GM19328 (cell line): Measurements from ENCODE around the gene EGFL7.

Experiments used
- ATAC-seq: cut with Tn5 transposase; IDR thresholded peaks from one replicate; pipeline ENCODE4 v1.9.1; 2021; ENCODE audit warnings: mild to moderate bottlenecking, moderate library complexity; ENCODE audit not compliant: unreplicated experiment

Gene EGFL7

DNA sequence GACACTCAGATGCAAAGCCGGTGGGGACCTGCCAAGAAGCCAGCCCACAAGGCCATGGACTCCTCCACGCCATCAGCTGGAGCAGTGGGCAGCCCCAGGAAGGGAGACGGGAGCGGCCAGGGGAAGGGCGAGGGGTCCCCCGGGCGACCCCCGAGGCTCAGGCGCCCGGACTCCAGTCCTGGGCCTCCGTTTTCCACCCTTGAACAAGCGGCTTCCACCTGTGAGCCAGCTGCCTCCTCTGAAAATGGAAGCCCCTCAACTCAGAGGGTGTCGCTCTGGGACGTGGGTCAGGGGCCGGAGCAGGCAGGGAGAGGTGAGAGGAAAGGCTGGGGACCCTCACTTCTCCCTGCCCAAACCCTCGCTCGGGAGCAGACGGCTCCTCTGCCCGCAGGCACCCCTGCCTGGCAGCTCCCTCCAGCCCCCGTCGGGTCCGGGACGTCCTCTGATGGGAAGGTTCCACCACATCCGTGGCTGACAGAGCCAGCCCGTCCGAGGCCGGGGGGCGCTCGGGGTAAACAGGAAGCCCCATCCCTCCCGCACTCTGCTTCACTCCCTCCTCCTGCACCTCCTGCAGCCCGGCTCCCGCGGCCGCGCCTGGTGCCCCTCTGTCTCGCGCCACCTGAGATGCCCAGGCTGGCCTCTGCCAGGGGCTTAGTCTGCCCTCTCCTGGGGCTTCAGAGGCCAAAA lies 3.7 kb upstream of the EGFL7 start:
- no peak for ATAC-seq

DNA sequence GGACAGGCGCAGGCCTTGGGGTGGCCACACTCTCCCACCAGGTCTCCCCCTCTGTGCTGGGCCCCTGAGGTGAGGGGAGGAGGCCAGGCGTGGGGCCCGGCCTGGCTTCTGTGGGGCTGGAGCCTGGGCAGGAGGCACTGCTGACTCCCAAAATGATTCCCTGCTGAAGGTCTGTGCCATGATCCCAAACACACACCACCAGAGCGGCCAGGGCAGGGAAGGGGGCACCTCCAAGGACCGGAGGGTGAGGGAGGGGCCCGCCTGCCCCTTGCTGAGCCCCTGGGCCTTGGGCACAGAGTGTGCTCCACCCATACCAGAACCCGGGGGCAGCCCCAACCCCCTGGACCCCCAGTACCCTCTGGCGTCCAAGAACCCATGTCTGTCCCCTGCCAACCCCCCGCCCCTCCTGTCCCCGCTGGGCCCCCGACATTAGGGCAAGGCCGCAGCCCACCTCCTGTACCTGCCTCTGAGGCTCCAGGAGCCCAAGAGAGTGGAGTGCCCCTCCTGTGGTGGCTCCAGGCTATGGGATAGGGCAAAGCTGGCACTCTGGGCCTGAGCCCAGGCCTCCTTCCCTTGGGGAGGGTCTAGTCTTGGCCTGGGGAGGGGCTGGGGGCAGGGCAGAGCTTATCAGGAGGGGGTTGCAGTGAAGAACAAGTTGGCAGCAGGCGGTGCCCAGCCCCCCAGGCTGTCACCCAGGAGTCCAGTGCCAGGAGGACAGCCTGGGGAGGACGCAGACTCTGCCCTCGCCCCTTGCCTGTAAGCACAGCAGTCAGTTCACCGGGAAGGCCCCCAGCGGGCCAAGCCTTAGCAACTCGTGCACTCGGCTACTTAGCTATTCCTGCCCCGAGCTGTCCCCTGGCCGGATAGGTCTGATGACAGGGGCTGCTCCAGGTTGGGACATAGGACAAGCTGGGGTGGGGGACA lies 2.6 kb upstream of the EGFL7 start:
- no peak for ATAC-seq

DNA sequence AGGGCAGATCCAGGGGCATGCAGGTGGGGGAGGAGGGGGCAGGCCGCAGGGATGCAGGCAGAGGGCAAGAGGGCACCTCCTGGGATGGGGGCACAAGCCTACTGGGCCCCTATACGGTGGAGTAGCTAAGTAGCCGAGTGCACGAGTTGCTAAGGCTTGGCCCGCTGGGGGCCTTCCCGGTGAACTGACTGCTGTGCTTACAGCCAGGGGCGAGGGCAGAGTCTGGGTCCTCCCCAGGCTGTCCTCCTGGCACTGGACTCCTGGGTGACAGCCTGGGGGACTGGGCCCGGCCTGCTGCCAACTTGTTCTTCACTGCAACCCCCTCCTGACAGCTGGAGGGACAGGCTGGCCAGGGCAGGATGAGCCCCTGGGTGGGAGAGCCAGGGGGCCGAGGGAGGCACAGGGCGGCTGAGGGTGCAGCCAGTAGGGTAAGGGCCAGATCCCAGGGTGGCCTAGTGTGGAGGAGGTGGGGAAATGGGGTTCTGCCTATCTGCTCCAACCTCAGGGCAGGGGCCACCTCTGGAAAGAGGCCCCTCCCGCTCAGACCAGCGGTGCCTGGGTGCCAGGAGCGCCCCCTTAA lies 1.7 kb upstream of the EGFL7 start:
- no peak for ATAC-seq

- ATAC-seq, result no peak
These were observed 933 bp upstream of the EGFL7 start for GRCh38 chr9:136661641-136662325.

DNA sequence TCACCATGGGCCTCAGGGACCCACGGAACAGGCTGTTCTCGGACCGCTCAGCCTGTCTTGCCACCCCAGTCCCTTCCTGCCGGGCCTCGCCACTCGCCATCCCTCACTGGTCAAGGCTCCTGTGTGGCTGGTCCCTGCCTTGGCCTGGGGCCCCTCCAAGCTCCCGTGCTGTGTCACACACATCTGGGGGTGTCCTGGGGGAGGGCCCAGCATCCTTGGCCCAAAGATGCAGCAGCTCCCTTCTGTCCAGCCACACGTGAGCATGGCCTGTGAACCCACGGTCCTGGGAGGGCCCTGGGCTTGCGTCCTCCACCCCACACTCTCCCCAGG lies 425 bp upstream of the EGFL7 start:
- no peak for ATAC-seq

DNA sequence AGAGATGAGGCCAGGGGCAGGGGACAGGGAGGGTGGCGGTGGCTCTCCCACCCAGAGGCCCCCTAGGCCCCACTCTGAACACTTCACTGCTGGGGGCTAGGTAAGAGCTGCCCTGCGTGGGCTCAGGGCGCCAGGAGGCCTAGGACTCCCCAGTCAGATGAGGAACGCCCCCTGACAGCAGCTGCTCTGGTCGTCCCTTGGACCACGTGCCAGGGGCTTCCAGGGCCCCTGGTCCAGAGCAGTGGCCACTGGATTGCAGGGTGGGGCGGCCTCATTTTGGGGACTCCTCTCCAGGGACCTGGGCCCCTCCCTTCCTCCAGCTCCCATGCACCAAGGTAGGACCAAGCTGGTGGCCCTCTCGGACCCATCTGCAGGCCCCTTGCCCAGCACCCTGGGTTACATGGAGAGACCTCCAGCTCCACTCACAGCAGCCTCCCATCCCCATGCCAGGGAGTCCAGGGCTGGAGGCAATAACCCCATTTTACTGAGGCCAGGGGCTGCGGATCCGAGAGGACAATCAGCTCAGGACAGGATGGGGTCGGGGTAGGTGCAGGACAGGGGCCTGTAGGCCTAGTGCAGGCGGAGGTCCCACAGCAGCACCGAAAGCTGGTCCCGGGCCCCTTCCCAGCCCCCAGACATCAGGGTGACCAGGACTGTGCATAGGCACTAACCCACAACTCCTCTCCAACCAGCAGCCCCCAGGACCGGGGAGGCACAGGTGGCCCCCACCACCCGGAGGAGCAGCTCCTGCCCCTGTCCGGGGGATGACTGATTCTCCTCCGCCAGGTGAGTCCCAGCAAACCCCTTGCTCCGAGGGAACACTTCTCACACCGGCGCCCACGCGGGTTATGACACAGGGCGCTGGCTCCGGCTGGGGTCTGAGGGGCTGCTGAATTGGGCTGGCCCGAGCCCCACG lies 1.5 kb downstream of the EGFL7 start:
- no peak for ATAC-seq

DNA sequence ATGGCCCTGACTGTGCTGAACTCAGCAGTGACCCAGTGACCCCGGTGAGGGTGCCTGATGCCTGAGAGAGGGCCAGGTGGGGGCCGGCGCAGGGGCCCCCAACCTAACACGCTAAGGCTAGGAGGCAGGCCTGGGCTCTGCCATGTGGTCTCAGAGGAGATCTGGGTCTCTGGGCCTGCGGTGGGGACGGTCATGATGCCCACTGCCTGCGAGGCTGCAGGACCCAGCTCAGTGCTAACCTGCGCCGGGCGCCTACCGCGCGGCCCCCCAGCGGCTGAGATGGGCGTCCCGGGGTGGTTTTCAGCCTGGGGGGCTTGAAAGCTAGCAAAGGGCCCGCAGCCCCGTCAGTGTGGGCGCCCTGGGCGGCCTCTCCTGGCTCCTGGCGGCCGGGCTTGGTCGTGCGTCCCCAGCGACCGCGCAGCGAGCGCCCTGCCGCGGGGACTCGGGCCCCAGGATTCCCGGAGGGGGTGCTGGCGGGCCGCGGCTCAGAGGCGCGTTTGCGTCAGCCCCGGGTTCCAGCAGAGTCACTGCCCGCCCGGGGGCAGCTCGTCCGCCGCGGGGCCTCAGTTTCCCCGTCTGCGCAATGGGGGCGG lies 2.5 kb downstream of the EGFL7 start:
- no peak for ATAC-seq

GRCh38 chr9:136665704-136666371 lies 3.1 kb downstream of the EGFL7 start:
- no peak for ATAC-seq

GRCh38 chr9:136666372-136667213 lies 3.9 kb downstream of the EGFL7 start:
- ATAC-seq, result no peak

DNA sequence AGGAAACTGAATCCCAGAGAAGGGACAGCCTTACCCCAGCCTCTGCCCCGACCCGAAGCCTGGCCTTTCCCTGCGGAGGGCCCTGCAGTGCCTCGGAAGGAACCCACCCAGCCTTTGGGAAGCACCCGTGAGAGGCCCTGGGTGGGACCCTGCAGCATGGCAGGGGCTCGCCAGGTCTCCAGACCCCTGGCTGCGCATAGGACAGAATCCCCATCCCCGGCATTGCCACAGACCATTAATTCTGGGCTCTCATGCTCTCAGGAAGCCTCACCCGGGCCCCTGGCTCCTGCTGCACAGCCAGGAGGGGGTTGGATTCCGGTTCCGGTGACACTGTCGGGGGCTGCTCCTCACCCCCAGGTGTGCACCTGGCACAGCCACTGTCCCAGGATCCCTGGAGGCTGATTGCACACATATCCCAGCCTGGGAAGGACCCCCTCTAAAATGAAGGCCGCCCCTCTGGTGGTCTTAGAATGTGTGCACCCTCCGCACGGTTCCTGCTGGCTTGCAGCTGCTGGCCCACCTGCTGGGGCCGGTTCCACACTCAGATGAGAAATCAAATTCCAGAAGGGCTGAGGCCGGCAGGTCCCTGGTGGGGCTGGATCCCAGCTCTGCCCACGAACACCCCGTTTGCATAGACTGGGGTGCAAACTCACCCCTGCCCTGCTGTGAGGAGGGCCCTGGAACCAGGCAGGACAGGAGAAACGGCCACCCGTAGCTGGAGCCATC lies 4.7 kb downstream of the EGFL7 start:
- ATAC-seq, result no peak

- ATAC-seq, result no peak
These were observed 5.4 kb downstream of the EGFL7 start for GRCh38 chr9:136667940-136668760.

DNA sequence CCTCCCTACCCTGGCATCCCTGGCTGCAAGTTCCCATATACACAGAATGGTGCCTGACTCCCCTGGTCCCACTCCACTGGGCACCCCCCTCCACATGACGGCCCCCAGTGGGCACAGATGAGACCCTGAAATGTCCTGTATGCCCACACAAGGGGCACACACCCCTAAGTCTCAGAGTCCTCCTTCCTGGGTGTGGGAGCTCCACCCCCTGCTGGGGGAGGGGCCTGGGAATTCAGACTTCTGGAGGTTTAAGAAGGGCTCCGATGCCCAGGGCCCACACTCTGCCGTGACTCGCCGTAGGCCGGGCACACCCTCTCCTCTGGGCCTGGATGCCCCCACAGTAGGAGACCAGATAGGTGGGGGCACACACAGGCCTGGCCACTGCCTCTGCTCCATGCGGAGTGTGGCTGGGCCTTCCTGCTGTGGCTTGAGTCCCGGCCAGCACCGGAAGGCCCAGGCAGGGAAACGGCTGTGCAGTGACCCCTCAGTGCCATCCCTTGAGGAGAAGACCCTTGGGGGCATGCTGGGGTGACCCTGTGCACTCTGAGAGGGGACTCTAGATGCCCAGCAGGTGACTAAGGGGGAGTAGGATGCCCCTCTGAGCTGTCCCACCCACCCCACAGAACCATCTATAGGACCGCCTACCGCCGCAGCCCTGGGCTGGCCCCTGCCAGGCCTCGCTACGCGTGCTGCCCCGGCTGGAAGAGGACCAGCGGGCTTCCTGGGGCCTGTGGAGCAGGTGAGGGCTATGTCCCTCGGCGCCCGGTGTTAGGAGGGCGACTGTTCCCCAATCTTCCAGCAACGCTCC lies 6.5 kb downstream of the EGFL7 start:
- ATAC-seq, result no peak

DNA sequence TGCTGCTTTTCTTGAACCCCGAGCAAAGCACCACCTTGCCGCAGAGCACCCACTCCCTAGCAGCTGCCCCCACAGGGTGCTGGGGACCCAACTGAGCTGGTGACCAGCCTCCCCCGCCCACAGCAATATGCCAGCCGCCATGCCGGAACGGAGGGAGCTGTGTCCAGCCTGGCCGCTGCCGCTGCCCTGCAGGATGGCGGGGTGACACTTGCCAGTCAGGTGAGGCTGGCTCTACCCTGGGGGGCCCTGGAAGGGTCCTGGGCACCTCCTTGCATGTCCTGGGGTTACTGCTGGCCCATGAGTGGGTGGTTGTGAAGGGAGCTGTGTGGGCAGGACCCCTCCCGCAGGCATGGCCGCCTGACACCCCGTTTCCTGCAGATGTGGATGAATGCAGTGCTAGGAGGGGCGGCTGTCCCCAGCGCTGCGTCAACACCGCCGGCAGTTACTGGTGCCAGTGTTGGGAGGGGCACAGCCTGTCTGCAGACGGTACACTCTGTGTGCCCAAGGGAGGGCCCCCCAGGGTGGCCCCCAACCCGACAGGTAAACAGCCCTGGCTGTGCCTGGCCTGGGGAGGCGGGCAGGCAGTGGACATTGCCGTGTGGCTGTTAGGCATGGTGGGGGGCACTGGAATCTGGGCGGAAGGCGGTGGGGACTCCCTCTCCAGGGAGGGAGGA lies 7.2 kb downstream of the EGFL7 start:
- no peak for ATAC-seq

DNA sequence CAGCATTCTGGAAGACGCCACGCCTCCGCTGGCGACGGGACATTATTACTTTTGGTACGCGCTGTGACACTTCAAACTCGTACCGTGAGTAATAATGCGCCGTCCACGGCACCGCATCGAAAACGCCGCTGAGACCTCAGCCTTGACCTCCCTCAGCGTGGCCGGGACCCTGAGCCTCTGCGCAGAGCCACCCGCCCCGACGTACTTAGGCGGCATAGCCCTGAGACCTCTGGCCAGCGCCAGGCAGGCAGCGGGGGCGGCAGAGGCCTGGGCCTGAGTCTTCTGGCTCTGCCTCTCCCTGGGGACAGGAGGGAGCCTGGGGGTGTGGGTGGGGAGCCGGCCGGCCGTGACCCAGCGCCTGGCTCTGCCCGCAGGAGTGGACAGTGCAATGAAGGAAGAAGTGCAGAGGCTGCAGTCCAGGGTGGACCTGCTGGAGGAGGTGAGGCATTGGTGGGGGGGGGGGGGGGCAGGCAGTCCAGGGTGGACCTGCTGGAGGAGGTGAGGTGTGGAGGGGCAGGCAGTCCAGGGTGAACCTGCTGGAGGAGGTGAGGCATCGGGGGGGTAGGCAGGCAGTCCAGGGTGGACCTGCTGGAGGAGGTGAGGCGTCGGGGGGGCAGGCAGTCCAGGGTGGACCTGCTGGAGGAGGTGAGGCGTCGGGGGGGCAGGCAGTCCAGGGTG lies 8.0 kb downstream of the EGFL7 start:
- ATAC-seq, result no peak

GRCh38 chr9:136671254-136671614 lies 8.5 kb downstream of the EGFL7 start:
- no peak for ATAC-seq
